Pancreas (tissue), 10 donors: ENCODE data around the gene PDCL2. TPM values are rescaled to one million over a fixed set of nuclear protein-coding genes. Genes with fewer than 3 reads are reported as not detected.

ENCODE experiments used
- ATAC-seq, 4 donors: fragments of 200-7000 bp; cut with Tn5 transposase; one replicate each; pipeline versions ENCODE4 v1.8.0 to v1.9.1; 2020; ENCODE audit warnings: mild to moderate bottlenecking in 4 of 4, moderate library complexity in 4 of 4
- DNase-seq, 6 donors: peaks; one replicate each; pipeline ENCODE4 v3.0.0-alpha.2; 2020
- FAIRE-seq: peaks from 2 replicates; lab custom pipeline; 2012; peaks lifted over from hg19 to GRCh38; lab: Jason Lieb, UNC
- H3K27ac ChIP-seq, 4 donors: fragments of 200-600 bp; sonication (generic); 1 replicate in 3 of 4; 2 replicates in 1 of 4; pipeline versions ENCODE4 v1.5.0 to v1.8.0; 2020
- H3K27me3 ChIP-seq, 4 donors: fragments of 200-600 bp; one replicate each; pipeline ENCODE4 v1.8.0; 2021
- H3K36me3 ChIP-seq, 3 donors: fragments of 200-600 bp; sonication (generic) in 1 of 3; one replicate each; pipeline versions ENCODE4 v1.5.0 to v1.8.0; 2020 to 2021
- H3K4me1 ChIP-seq, 3 donors: fragments of 200-600 bp; one replicate each; pipeline ENCODE4 v1.8.0; 2021
- H3K4me3 ChIP-seq, 4 donors: fragments of 200-600 bp; sonication (generic) in 2 of 4; one replicate each; pipeline versions ENCODE4 v1.5.0 to v1.8.0; 2020 to 2021
- H3K9me3 ChIP-seq, 4 donors: fragments of 200-600 bp; one replicate each; pipeline ENCODE4 v1.8.0; 2021
- WGBS, 2 donors: extraction: QIAGEN DNeasy Blood & Tissue Kit; methylation state at CpG; one replicate each; pipeline ENCODE4 v1.1.7; 2013; 5-methylcytosine and 5-hydroxymethylcytosine counted together
- intact Hi-C, 3 donors: fragments of 100-400 bp; cut with DNase I; formaldehyde crosslinking; loops; one replicate each; pipeline versions ENCODE4 v1.11.1 to v1.14.2; 2022
- polyA plus RNA-seq, 2 donors: library from polyadenylated mRNA; stranded (reverse); fragments of 200-250 nt; gene quantifications; one replicate each; pipeline ENCODE4 v1.2.3, GENCODE V29; 2013
- total RNA-seq, 6 donors: library from RNA; stranded (reverse); fragmentation: NEBNext Ultra II Directional in 4 of 6; extraction: Animal tissue kit (Norgen Biotek cat#: 25700) in 4 of 6; gene quantifications; one replicate each; pipeline versions ENCODE4 v1.2.1 to v1.2.4, GENCODE V29; 2021 to 2023
- TF ChIP-seq, protein P1 (sequence below), 4 donors: fragments of 200-600 bp; sonication (generic) in 3 of 4; IDR thresholded peaks; one replicate each; pipeline versions ENCODE4 v1.5.0 to v1.8.0; 2021; ENCODE audit warnings: antibody characterized with exemption in 4 of 4
- donor health status: healthy with polysubstance abuse.
- donor health status: DM: no; HTN: no; CAD: no; lungs with moderate emphysema.
- donor health status: DM: no; HTN: no; CAD: no.
- donor health status: control.
- donor health status: control.
- donor health status: Bipolar disorder and iron deficiency.
- donor health status: DM: yes; HTN: yes; CAD: no.
- donor health status: DM: no; HTN: no; CAD: no.
- donor health status: DM: no; HTN: no; CAD: no.
- donor health status: DM: yes; HTN: yes; CAD: no.

PDCL2 gene
- total and polyA plus RNA-seq, 8 donors: not detected

DNA sequence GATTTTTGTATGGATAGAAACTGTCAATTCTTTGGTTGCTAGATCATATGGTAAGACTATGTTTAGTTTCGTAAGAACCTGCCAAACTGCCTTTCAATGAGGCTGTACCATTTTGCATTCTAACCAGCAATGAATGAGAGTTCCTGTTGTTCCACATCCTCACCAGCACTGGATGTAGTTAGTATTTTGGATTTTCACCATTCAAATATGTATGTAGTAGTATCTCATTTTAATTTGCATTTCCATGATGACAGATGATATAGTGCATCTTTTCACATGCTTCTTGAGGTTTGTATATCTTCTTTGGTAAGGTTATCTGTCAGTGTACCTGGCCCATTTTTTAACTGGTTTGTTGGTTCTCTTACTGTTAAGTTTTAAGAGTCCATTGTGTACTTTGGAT lies 80.0 kb downstream of the PDCL2 start:
- 100% methylated on average over 1 of the region's 1 CpG for WGBS, 2 donors

DNA sequence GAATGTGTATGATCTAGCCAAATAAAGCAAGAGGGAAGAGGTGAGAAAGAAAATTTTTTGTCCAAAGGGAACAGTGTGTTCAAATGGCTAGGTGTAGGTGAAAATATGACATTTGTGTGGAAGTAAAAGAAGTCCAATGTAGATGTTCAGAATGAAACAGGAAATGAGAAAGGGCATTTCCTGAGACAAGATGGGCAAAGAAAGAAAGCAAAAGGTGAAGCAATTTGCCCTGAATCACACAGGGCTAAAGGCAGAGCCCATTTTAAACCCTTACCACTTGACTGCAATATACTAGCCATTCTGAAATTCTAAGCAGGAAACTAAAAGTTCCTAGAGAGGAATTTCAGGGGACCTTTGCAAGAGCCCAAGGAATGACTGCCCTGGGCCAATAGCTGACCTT lies 81.4 kb downstream of the PDCL2 start:
- no peaks in the 10 kb centered on the region for H3K36me3 ChIP-seq
- no peaks in the 10 kb centered on the region for H3K9me3 ChIP-seq
- ATAC-seq (no peak), FAIRE-seq (no peak), DNase-seq (no peak)
- H3K27ac ChIP-seq: no peak overlapping the region
- H3K4me1 ChIP-seq: no peaks in the 10 kb centered on the region
- intact Hi-C loops: no loop called here
- no peak overlapping the region for H3K4me3 ChIP-seq
- TF ChIP-seq, protein P1, sequence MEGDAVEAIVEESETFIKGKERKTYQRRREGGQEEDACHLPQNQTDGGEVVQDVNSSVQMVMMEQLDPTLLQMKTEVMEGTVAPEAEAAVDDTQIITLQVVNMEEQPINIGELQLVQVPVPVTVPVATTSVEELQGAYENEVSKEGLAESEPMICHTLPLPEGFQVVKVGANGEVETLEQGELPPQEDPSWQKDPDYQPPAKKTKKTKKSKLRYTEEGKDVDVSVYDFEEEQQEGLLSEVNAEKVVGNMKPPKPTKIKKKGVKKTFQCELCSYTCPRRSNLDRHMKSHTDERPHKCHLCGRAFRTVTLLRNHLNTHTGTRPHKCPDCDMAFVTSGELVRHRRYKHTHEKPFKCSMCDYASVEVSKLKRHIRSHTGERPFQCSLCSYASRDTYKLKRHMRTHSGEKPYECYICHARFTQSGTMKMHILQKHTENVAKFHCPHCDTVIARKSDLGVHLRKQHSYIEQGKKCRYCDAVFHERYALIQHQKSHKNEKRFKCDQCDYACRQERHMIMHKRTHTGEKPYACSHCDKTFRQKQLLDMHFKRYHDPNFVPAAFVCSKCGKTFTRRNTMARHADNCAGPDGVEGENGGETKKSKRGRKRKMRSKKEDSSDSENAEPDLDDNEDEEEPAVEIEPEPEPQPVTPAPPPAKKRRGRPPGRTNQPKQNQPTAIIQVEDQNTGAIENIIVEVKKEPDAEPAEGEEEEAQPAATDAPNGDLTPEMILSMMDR (IDR thresholded peaks at IDR 0.05): no peak
- H3K27me3 ChIP-seq: no peaks in the 10 kb centered on the region

More for the DNA sequence above, 80.0 kb downstream of the PDCL2 start:
- ATAC-seq (no peak), FAIRE-seq (no peak), DNase-seq (no peak)
- TF ChIP-seq, protein P1 (IDR thresholded peaks at IDR 0.05): no peak
- no peaks in the 10 kb centered on the region for H3K4me1 ChIP-seq
- no peaks in the 10 kb centered on the region for H3K9me3 ChIP-seq
- H3K27ac ChIP-seq: no peak overlapping the region
- no peaks in the 10 kb centered on the region for H3K36me3 ChIP-seq
- H3K4me3 ChIP-seq: no peak overlapping the region
- H3K27me3 ChIP-seq: no peaks in the 10 kb centered on the region
- intact Hi-C loops: no loop called here

DNA sequence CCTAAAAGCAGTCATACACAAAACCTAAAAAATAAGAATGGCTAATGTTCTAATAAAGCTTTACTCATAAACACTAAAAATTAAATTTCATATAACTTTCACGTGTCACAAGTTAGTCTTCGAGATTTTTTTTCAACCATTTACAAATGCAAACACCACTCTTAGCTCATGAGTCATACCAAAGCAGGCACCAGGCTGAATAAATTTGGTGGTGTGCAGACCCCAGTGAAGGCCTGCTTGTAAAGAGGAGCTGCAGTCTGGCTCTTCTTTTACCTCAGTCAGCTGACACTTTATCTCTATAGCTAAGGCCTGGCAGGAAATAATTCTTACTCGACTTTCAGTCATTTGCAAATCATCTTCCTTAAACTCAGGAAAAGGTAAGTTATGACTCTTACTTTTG lies 82.8 kb downstream of the PDCL2 start:
- no peaks in the 10 kb centered on the region for H3K4me1 ChIP-seq
- intact Hi-C loops: no loop called here
- no peak overlapping the region for H3K27ac ChIP-seq
- FAIRE-seq (no peak), DNase-seq (no peak), ATAC-seq (no peak)
- no peaks in the 10 kb centered on the region for H3K9me3 ChIP-seq
- no peak overlapping the region for H3K4me3 ChIP-seq
- no peaks in the 10 kb centered on the region for H3K36me3 ChIP-seq
- no peaks in the 10 kb centered on the region for H3K27me3 ChIP-seq
- TF ChIP-seq, protein P1 (IDR thresholded peaks at IDR 0.05): no peak
- 87% methylated on average over 3 of the region's 3 CpGs for WGBS, 2 donors

DNA sequence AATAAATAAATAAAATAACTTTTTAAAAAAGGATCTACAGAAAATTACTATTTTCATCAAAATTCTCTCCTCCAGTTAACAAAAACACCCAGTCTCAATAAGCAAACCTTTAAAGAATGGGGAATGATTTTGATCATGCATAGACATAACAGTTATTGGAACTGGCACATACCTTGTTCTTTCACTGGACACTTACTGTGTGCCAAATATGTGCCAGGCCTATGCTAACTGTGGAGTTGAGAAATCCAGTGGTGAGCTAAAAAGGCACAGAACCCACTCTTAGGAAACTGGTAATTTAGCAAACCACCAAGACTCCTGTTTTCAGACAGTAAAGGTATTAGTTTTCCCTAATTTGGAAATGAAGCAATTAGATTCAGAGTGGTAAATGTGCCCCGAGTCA lies 84.4 kb downstream of the PDCL2 start:
- Histone ChIP-seq H3K27me3 (no peaks in the 10 kb centered on the region), H3K4me3 (no peak overlapping the region), H3K36me3 (peaks cover 0 to 4% (median 0%) of the 10 kb centered on the region in 3 donors), H3K4me1 (no peaks in the 10 kb centered on the region), H3K27ac (no peak overlapping the region), H3K9me3 (no peaks in the 10 kb centered on the region)
- FAIRE-seq: no peak
- TF ChIP-seq, protein P1 (IDR thresholded peaks at IDR 0.05): no peak
- intact Hi-C loops: no loop called here
- no peak for DNase-seq
- ATAC-seq: no peak
- WGBS, 2 donors: 88 to 89% methylated on average over 1 of the region's 1 CpG

Other genes with a start within 250 kb of the PDCL2 start
- 10 to 100 TPM in 4 of 6 donors, 1 to 10 TPM in 2; 9.2 to 14.3 (median 10.5) TPM for gene SRD5A3, start 246.0 kb downstream of the PDCL2 start, total RNA-seq
- 1 to 10 TPM; 7.1 to 7.4 TPM for gene SRD5A3, start 246.0 kb downstream of the PDCL2 start, polyA plus RNA-seq
- gene TMEM165, start 196.3 kb downstream of the PDCL2 start, total RNA-seq: 10 to 100 TPM; 24.3 to 61.6 (median 44.9) TPM
- gene TMEM165, start 196.3 kb downstream of the PDCL2 start, polyA plus RNA-seq: 10 to 100 TPM; 34.2 to 41.0 TPM
- gene CLOCK, start 45.3 kb downstream of the PDCL2 start, total RNA-seq: 10 to 100 TPM in 5 of 6 donors, 1 to 10 TPM in 1; 9.9 to 14.1 (median 12.3) TPM
- 1 to 10 TPM; 2.9 to 4.5 TPM for gene CLOCK, start 45.3 kb downstream of the PDCL2 start, polyA plus RNA-seq
- gene NMU, start 44.1 kb upstream of the PDCL2 start, total RNA-seq: under 1 TPM in 1 of 6 donors, not detected in 5; 0.76 TPM
- not detected for gene NMU, start 44.1 kb upstream of the PDCL2 start, polyA plus RNA-seq
- gene EXOC1L, start 227.5 kb upstream of the PDCL2 start, total RNA-seq: not detected
- not detected for gene EXOC1L, start 227.5 kb upstream of the PDCL2 start, polyA plus RNA-seq